Measurements from ENCODE around the gene PDE8A.
"Not testable (repeated sequence)": the region's sequence is repeated elsewhere in the genome, so short reads cannot be mapped to it uniquely, and the experiment has no call there.

PDE8A gene

DNA sequence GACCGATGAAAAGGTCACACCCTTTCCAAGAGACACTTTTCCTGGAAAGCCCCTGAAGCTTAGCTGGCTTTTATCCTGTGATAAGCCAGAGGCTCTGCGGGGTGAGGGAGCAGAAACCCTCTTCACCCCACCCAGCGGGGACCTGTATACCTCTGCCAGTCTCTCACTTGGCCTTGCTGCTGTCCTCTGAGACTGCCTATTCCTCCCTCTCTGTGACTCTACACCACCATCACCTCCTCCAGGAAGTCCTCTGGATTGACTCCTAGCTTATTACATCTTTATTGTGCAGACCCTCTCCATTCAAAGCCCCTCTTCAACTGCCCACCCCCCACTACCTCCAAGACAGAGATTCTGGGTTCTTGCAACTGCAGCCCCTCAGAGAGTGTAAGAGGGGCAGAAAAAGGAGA, 206.5 kb downstream of the PDE8A start:
- not testable (repeated sequence) for H3K27ac Mint-ChIP-seq, H3K9me3 Mint-ChIP-seq

More for the DNA sequence above, 206.5 kb downstream of the PDE8A start:
- H3K36me3 Mint-ChIP-seq, H3K27me3 Mint-ChIP-seq, CTCF ChIA-PET, H3K4me1 Mint-ChIP-seq, DNase-seq, H3K4me3 Mint-ChIP-seq: not testable (repeated sequence)

All from activated naive CD4-positive, alpha-beta T cell treated with anti-CD3 and anti-CD28 coated beads, Interleukin-2, amount 10 ng/mL, durations not matched to agents 7 days and 5 days (primary cell).